ENCODE measurements around the gene NUCKS1. TPM values are rescaled to one million over a fixed set of nuclear protein-coding genes. Genes with fewer than 3 reads are reported as not detected.

The NUCKS1 gene
- total and polyA plus RNA-seq, 8 donors: 15.1 to 91.4 (median 53.5) TPM

GRCh38 chr1:205676597-205676996, 73.4 kb downstream of the NUCKS1 start:
- Histone ChIP-seq H3K27me3 (no peaks in the 10 kb centered on the region), H3K9me3 (no peaks in the 10 kb centered on the region), H3K27ac (no peak overlapping the region), H3K4me3 (no peak overlapping the region), H3K4me1 (no peaks in the 10 kb centered on the region), H3K36me3 (no peaks in the 10 kb centered on the region)
- no peak for TF ChIP-seq CTCF (IDR thresholded peaks at IDR 0.05)
- ATAC-seq (no peak), DNase-seq (no peak), FAIRE-seq (no peak)
- WGBS, 2 donors: 70 to 84% methylated on average over 3 of the region's 3 CpGs
- intact Hi-C loops (cut with DNase I): no loop called here

GRCh38 chr1:205676002-205676401, 74.0 kb downstream of the NUCKS1 start:
- Histone ChIP-seq H3K27me3 (no peaks in the 10 kb centered on the region), H3K4me3 (no peak overlapping the region), H3K27ac (no peak overlapping the region), H3K36me3 (no peaks in the 10 kb centered on the region), H3K9me3 (no peaks in the 10 kb centered on the region), H3K4me1 (no peaks in the 10 kb centered on the region)
- TF ChIP-seq CTCF (IDR thresholded peaks at IDR 0.05): no peak
- ATAC-seq: no peak
- 81 to 84% methylated on average over 5 of the region's 5 CpGs for WGBS, 2 donors
- intact Hi-C loops (cut with DNase I): no loop called here
- peak in 1 of 6 donors; percentile 17 for DNase-seq
- FAIRE-seq: no peak

- intact Hi-C loops (cut with DNase I): no loop called here
Measured at GRCh38 chr1:205675247-205675646, 74.7 kb downstream of the NUCKS1 start.

GRCh38 chr1:205672970-205673369, 77.0 kb downstream of the NUCKS1 start:
- Histone ChIP-seq H3K9me3 (no peaks in the 10 kb centered on the region), H3K27ac (no peak overlapping the region), H3K27me3 (no peaks in the 10 kb centered on the region), H3K4me1 (no peaks in the 10 kb centered on the region), H3K4me3 (no peak overlapping the region), H3K36me3 (no peaks in the 10 kb centered on the region)
- intact Hi-C loops (cut with DNase I): no loop called here
- WGBS, 2 donors: 76% methylated on average over 4 of the region's 4 CpGs
- ATAC-seq (no peak), DNase-seq (peak in 1 of 6 donors; percentile 6), FAIRE-seq (no peak)
- no peak for TF ChIP-seq CTCF (IDR thresholded peaks at IDR 0.05)

More at GRCh38 chr1:205675247-205675646, 74.7 kb downstream of the NUCKS1 start:
- WGBS, 2 donors: 92 to 98% methylated on average over 4 of the region's 4 CpGs
- Histone ChIP-seq H3K4me3 (no peak overlapping the region), H3K36me3 (no peaks in the 10 kb centered on the region), H3K27ac (no peak overlapping the region), H3K4me1 (no peaks in the 10 kb centered on the region), H3K9me3 (no peaks in the 10 kb centered on the region), H3K27me3 (no peaks in the 10 kb centered on the region)
- ATAC-seq (no peak), DNase-seq (no peak), FAIRE-seq (no peak)
- no peak for TF ChIP-seq CTCF (IDR thresholded peaks at IDR 0.05)

GRCh38 chr1:205672395-205672889, 77.5 kb downstream of the NUCKS1 start:
- no peak overlapping the region for H3K4me3 ChIP-seq
- no peaks in the 10 kb centered on the region for H3K4me1 ChIP-seq
- no peaks in the 10 kb centered on the region for H3K36me3 ChIP-seq
- TF ChIP-seq CTCF (IDR thresholded peaks at IDR 0.05): no peak
- ATAC-seq: no peak
- no peaks in the 10 kb centered on the region for H3K27me3 ChIP-seq
- no peaks in the 10 kb centered on the region for H3K9me3 ChIP-seq
- intact Hi-C loops (cut with DNase I): no loop called here
- H3K27ac ChIP-seq: no peak overlapping the region
- FAIRE-seq: no peak
- no peak for DNase-seq
- WGBS, 2 donors: 53 to 60% methylated on average over 11 of the region's 11 CpGs
